Tibial nerve (tissue), 3 donors: ENCODE data around the gene PRR15L.

Source experiments
- CTCF ChIP-seq, 5 experiments: fragments of 200-600 bp in 3 of 5; fragments of 450-650 bp in 2 of 5; sonication (generic) in 3 of 5; IDR thresholded peaks; one replicate each; pipeline ENCODE4 v1.5.1; 2016 to 2019; ENCODE audit warnings: antibody characterized with exemption in 5 of 5, mild to moderate bottlenecking in 3 of 5, moderate library complexity in 2 of 5
- POLR2A ChIP-seq, 2 donors: fragments of 450-650 bp; IDR thresholded peaks; one replicate each; pipeline ENCODE4 v1.6.1; 2017; ENCODE audit warnings: antibody characterized with exemption in 2 of 2, mild to moderate bottlenecking in 2 of 2, moderate library complexity in 2 of 2

- no peak for TF ChIP-seq CTCF (IDR thresholded peaks at IDR 0.05)
- TF ChIP-seq POLR2A (IDR thresholded peaks at IDR 0.05): no peak
These were observed 37.7 kb upstream of the PRR15L start for GRCh38 chr17:47995241-47995935.
